Heart right ventricle (tissue), 16 donors: ENCODE data around the gene KIAA1328. TPM values are rescaled to one million over a fixed set of nuclear protein-coding genes. Genes with fewer than 3 reads are reported as not detected.

ENCODE experiments used
- ATAC-seq, 8 donors: fragments of 200-7000 bp; cut with Tn5 transposase; one replicate each; pipeline ENCODE4 v1.9.1; 2020; ENCODE audit warnings: mild to moderate bottlenecking in 8 of 8, moderate library complexity in 8 of 8, moderate number of reproducible peaks in 1 of 8
- DNase-seq, 2 donors: peaks; one replicate each; pipeline ENCODE4 v3.0.0-alpha.2; 2020
- H3K27ac ChIP-seq, 10 donors: fragments of 200-600 bp; sonication (generic) in 2 of 10; one replicate each; pipeline versions ENCODE4 v1.5.0 to v1.8.0; 2020 to 2022; ENCODE audit warnings: mild to moderate bottlenecking in 3 of 10
- H3K27me3 ChIP-seq, 7 donors: fragments of 200-600 bp; one replicate each; pipeline ENCODE4 v1.8.0; 2021 to 2022; ENCODE audit warnings: mild to moderate bottlenecking in 2 of 7
- H3K36me3 ChIP-seq, 9 donors: fragments of 200-600 bp; sonication (generic) in 1 of 9; one replicate each; pipeline versions ENCODE4 v1.5.0 to v1.8.0; 2020 to 2022; ENCODE audit warnings: mild to moderate bottlenecking in 2 of 9
- H3K4me1 ChIP-seq, 9 donors: fragments of 200-600 bp; sonication (generic) in 1 of 9; one replicate each; pipeline versions ENCODE4 v1.5.0 to v1.8.0; 2020 to 2022; ENCODE audit warnings: mild to moderate bottlenecking in 4 of 9
- H3K4me3 ChIP-seq, 10 donors: fragments of 200-600 bp; sonication (generic) in 2 of 10; one replicate each; pipeline versions ENCODE4 v1.5.0 to v1.8.0; 2020 to 2022; ENCODE audit warnings: mild to moderate bottlenecking in 7 of 10, moderate library complexity in 2 of 10
- H3K9me3 ChIP-seq, 11 donors: fragments of 200-600 bp in 10 of 11; sonication (generic) in 2 of 11; one replicate each; pipeline versions ENCODE4 v1.5.0 to v1.8.0; 2013 to 2022; ENCODE audit warnings: mild to moderate bottlenecking in 2 of 11, control low read depth in 1 of 11, moderate library complexity in 1 of 11
- WGBS, 2 donors: extraction: QIAGEN DNeasy Blood & Tissue Kit; methylation state at CpG; one replicate each; pipeline ENCODE4 v1.1.7; 2013; ENCODE audit warnings: inconsistent platforms in 1 of 2; 5-methylcytosine and 5-hydroxymethylcytosine counted together
- intact Hi-C, 10 donors: fragments of 100-400 bp; cut with DNase I; formaldehyde crosslinking; loops; one replicate each; pipeline versions ENCODE4 v1.11.1 to v1.14.2; 2022
- polyA plus RNA-seq, 2 donors: library from polyadenylated mRNA; stranded (reverse); fragments of 200-250 nt; gene quantifications; one replicate each; pipeline ENCODE4 v1.2.3, GENCODE V29; 2013
- total RNA-seq, 10 donors: library from RNA; stranded (reverse); fragmentation: NEBNext Ultra II Directional in 3 of 10; extraction: Animal tissue kit (Norgen Biotek cat#: 25700) in 3 of 10; gene quantifications; one replicate each; pipeline versions ENCODE4 v1.2.1 to v1.2.4, GENCODE V29; 2021 to 2023
- TF ChIP-seq, protein P1 (sequence below), 9 donors: fragments of 200-600 bp; sonication (generic) in 2 of 9; IDR thresholded peaks; one replicate each; pipeline versions ENCODE4 v1.5.0 to v1.8.0; 2021 to 2022; ENCODE audit warnings: antibody characterized with exemption in 9 of 9, mild to moderate bottlenecking in 5 of 9, moderate library complexity in 1 of 9
- donor health status: Arrhythmogenic right ventricular cardiomyopathy.
- donor health status: ischemic (EF 13 %, LVEDD 7.1; RV severe dilation, severe dysfunction).
- donor health status: healthy with polysubstance abuse.
- donor health status: DM: no; HTN: yes; CAD: no.
- donor health status: DM: no; HTN: no; CAD: no.
- donor health status: ischemic (EF 25% LVEDD 6.9; RV normal size, moderate dysfunction).
- donor health status: ischemic (EF 25% LVEDD 5.7; RV mildly dilated, moderate dysfunction).
- donor health status: healthy.
- donor health status: DM: yes; HTN: yes; CAD: no.
- donor health status: Ischemic cardiomyopathy.
- donor health status: ischemic (EF 35%, LVEDD 5.7; RV mildly dilated, moderate dysfunction).
- donor health status: nonischemic (EF 11% LVEDD 7.7; RV severe dilation, severe dysfunction).
- donor health status: DM: yes; HTN: yes; CAD: no.
- donor health status: PGD.
- donor health status: ischemic (EF 29% LVEDD 5.4; RV normal size, mild dysfunction).
- donor health status: nonischemic (EF 23%, LVEDD 6.1; RV moderate dilation, normal function).

Gene KIAA1328
- total and polyA plus RNA-seq, 12 donors: 1.9 to 6.3 (median 5.1) TPM

GRCh38 chr18:37275237-37275741 lies 446.4 kb downstream of the KIAA1328 start:
- intact Hi-C loops: no loop called here
- 14 to 17% methylated on average over 24 to 32 of the region's 32 CpGs for WGBS, 2 donors

GRCh38 chr18:37276111-37276890 lies 447.4 kb downstream of the KIAA1328 start:
- 78 to 85% methylated on average over 10 of the region's 10 CpGs for WGBS, 2 donors
- H3K27me3 ChIP-seq: peaks cover 5 to 68% (median 48%) of the 10 kb centered on the region in 7 donors
- TF ChIP-seq, protein P1, sequence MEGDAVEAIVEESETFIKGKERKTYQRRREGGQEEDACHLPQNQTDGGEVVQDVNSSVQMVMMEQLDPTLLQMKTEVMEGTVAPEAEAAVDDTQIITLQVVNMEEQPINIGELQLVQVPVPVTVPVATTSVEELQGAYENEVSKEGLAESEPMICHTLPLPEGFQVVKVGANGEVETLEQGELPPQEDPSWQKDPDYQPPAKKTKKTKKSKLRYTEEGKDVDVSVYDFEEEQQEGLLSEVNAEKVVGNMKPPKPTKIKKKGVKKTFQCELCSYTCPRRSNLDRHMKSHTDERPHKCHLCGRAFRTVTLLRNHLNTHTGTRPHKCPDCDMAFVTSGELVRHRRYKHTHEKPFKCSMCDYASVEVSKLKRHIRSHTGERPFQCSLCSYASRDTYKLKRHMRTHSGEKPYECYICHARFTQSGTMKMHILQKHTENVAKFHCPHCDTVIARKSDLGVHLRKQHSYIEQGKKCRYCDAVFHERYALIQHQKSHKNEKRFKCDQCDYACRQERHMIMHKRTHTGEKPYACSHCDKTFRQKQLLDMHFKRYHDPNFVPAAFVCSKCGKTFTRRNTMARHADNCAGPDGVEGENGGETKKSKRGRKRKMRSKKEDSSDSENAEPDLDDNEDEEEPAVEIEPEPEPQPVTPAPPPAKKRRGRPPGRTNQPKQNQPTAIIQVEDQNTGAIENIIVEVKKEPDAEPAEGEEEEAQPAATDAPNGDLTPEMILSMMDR (IDR thresholded peaks at IDR 0.05): no peak
- ATAC-seq (no peak), DNase-seq (no peak)
- H3K27ac ChIP-seq: no peak overlapping the region
- no peaks in the 10 kb centered on the region for H3K9me3 ChIP-seq
- intact Hi-C loops: no loop called here
- H3K36me3 ChIP-seq: no peaks in the 10 kb centered on the region
- no peaks in the 10 kb centered on the region for H3K4me1 ChIP-seq
- no peak overlapping the region for H3K4me3 ChIP-seq

More at GRCh38 chr18:37275237-37275741, 446.4 kb downstream of the KIAA1328 start:
- Histone ChIP-seq H3K36me3 (no peaks in the 10 kb centered on the region), H3K4me3 (no peak overlapping the region), H3K27me3 (peaks cover 5 to 68% (median 48%) of the 10 kb centered on the region in 7 donors), H3K4me1 (no peaks in the 10 kb centered on the region), H3K9me3 (no peaks in the 10 kb centered on the region), H3K27ac (no peak overlapping the region)
- TF ChIP-seq, protein P1 (IDR thresholded peaks at IDR 0.05): no peak
- no peak for ATAC-seq
- DNase-seq: no peak

DNA sequence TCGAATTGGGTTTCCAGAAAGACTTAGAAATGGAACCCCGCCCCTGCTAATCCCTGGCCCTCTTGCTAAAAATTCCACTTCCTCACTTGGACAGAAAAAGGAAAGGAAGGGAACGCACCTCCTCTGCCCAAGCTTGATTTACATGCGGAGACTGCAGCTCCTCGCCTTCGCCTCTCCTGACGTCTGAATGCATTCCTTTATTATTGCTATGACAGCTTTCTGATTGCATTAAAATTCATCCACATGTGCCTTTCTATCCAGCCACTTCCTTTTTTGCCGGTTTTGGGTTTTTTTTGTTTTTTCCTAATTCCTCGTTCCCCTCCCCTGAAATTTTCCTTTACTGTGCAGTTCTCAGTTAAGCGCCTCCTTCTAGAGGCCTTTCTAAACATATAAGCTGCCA lies 448.9 kb downstream of the KIAA1328 start:
- intact Hi-C loops: no loop called here
- TF ChIP-seq, protein P1 (IDR thresholded peaks at IDR 0.05): no peak

More for the DNA sequence above, 448.9 kb downstream of the KIAA1328 start:
- Histone ChIP-seq H3K27me3 (peaks cover 5 to 63% (median 52%) of the 10 kb centered on the region in 7 donors), H3K4me1 (no peaks in the 10 kb centered on the region), H3K9me3 (no peaks in the 10 kb centered on the region), H3K4me3 (no peak overlapping the region), H3K36me3 (no peaks in the 10 kb centered on the region), H3K27ac (no peak overlapping the region)
- DNase-seq (no peak), ATAC-seq (no peak)
- 61 to 75% methylated on average over 10 of the region's 10 CpGs for WGBS, 2 donors

Other genes with a start within 250 kb of the KIAA1328 start
- gene TPGS2, start 125 bp upstream of the KIAA1328 start, total RNA-seq: 10 to 100 TPM; 18.6 to 41.2 (median 27.6) TPM
- 10 to 100 TPM; 12.4 to 31.3 TPM for gene TPGS2, start 125 bp upstream of the KIAA1328 start, polyA plus RNA-seq